GM21619 (cell line): ENCODE data around the gene HTR4.

Source experiments
- ATAC-seq: cut with Tn5 transposase; IDR thresholded peaks from one replicate; pipeline ENCODE4 v1.9.1; 2021; ENCODE audit not compliant: unreplicated experiment

HTR4 gene

GRCh38 chr5:148619484-148619883 lies 34.8 kb downstream of the HTR4 start:
- ATAC-seq = no peak

DNA sequence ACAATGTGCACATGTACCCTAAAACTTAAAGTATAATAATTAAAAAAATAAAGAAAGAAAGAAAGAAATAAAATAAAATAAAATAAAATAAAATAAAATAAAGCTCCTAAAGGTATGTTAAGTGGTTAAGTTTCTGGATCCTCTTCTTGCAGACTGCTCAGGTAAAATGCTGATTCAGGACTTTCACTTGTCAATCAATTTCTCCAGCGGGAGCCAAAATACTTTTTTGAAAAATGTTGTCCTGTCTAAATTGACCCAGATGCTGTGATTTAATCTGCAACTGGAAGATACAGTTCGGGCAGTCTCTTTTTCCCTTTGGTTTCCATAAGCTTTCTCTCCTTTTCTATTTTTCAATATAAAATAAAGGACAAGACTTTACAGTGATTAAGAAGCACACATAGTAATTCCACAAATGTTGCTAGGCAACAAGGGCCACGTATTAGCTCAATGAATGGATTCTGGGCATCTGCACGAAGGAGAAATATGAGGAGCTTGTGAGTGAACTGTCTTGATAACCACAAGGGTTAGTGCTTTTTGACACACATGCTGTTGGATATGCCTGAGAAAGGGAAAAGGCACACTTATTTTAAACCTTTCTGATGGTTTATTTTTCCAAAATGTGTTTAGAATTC lies 38.6 kb downstream of the HTR4 start:
- ATAC-seq = no peak

DNA sequence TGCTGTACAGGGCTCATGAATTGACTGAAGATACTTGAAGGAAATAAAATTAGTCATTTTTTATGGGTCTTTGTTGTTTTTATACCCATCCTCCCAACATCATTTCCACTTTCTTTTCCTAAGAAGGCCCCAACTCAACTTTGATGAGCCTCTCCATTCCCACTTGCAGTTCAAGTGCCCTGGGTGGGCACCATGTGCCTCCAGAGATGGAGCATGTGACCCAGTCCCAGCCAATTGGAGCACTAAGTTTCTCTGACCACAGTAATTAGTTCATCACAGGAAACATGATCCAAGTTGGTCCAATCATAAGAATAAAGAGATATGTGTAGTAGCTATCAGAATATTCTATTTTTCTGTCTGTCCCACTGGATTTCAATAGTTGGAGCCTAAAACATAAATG lies 46.9 kb downstream of the HTR4 start:
- no peak for ATAC-seq

DNA sequence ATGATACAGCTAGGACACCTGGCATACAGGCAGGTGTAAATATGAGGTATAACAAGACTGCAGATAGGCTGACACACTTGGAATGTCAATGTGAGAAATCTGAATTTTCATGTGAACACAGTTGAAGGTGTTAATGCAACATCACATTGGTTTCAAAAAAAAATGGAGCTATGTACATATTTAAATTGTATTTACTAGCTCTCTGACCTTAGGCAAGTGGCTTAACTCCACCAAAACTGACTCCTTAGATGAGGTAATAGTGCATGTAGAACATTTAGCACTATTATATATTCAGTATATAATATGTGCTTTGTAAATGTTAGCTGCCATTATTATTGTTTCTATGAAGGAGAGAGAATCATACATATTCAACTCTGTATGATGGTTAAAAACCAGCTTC lies 48.0 kb downstream of the HTR4 start:
- no peak for ATAC-seq

- no peak for ATAC-seq
Observed at GRCh38 chr5:148599187-148599586, 55.1 kb downstream of the HTR4 start.

GRCh38 chr5:148595697-148596096 lies 58.6 kb downstream of the HTR4 start:
- no peak for ATAC-seq

GRCh38 chr5:148586796-148587195 lies 67.5 kb downstream of the HTR4 start:
- no peak for ATAC-seq

- ATAC-seq = no peak
Observed at GRCh38 chr5:148585988-148586387, 68.3 kb downstream of the HTR4 start.

DNA sequence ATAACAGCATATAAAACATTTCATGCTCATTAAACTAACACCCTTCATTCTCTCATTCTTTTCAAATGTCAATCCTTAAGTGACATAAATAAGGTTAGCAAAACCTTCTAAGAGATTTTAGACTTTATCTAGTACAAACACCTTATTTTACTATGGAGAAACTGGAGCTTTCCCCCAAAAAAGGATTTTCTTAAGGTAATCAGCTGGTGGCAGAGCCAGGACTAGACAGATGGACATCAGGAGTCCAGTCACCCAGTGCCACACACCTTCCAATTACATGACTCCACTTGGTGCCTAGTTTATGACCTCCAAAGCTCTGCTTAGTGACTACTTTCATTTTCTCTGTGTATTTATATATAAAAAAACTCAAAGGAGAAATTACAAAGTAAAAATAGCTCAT lies 70.2 kb downstream of the HTR4 start:
- no peak for ATAC-seq

DNA sequence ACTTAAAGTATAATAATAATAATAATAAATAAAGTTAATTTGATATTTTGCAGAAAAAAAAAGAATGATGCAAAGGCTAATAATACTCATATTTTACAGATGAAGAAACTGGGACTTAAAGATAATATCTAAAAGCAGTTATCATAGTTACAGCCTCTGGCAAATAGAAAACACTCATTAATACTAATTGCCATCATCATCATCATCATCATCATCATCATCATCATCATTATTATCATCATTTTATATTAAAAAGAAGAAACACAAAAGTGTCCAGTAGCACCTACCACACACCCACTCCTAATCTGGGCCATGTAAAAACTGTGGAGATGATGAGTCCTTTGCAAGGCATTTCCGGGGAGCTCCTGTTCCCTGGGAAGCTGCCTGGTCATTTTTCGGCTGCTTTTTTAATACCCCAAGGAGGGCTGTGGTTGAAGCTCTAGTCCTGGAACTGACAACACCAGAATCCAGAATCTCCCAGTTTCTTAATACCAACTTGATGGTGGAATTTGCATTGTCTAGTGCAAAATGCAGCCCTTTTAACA lies 70.8 kb downstream of the HTR4 start:
- ATAC-seq = no peak

DNA sequence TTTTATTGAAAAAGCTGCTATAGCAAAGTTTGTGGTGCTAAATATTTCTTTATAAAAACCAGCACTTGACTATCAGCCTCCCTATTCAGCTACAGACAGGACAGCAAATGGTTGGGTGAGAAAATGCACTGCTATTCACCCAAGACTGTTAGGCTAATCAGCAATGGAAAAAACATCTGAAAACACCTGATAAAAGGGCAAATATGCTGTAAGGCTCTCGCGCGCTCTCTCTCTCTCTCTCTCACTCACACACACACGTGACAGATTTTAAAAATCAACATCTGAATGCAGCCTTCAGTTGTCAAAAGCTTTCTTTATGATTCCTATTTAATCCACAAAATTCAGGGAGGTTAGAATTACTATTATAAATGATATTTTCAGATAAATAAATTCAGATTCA lies 80.2 kb downstream of the HTR4 start:
- ATAC-seq = no peak

DNA sequence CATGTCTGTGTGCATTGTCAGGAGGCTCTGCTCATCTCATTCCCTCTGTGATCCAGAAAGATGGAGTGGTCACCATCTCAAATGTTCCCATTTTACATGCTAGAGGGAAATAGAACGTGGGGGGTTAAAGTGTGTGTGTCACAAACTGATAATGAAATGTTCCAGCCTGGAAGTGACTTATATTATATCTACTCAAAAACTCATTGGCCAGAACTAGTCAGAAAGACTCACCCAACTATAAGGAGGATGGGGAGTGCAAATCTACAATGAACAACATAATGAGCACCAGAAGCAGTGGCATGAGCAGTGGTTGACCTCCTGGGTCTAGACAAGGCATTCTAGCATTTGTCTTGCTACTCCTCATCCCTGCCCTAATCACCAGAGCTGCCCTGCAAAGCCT lies 81.0 kb downstream of the HTR4 start:
- no peak for ATAC-seq

- no peak for ATAC-seq
Observed at GRCh38 chr5:148569948-148570347, 84.4 kb downstream of the HTR4 start.

GRCh38 chr5:148565148-148565547 lies 89.2 kb downstream of the HTR4 start:
- no peak for ATAC-seq

GRCh38 chr5:148563021-148563420 lies 91.3 kb downstream of the HTR4 start:
- no peak for ATAC-seq

- no peak for ATAC-seq
Observed at GRCh38 chr5:148561801-148562311, 92.5 kb downstream of the HTR4 start.

GRCh38 chr5:148559461-148559860 lies 94.9 kb downstream of the HTR4 start:
- no peak for ATAC-seq

DNA sequence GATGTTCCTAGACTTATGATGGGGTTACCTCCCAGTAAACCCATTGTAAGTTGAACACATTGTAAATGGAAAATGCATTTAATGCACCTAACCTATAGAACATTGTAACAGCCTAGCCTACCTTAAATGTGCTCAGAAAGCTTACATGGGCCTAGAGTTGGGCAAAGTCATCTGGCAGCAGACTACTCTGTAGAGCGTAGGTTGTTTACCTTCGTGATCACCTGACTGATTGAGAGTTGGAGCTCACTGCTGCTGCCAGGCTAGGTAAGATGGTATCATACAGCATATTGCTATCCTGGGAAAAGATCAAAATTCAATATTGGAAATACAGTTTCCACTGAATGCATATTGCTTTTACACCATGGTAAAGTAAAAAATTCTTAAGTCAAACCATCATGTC lies 95.4 kb downstream of the HTR4 start:
- no peak for ATAC-seq

- no peak for ATAC-seq
Observed at GRCh38 chr5:148556835-148557234, 97.5 kb downstream of the HTR4 start.

DNA sequence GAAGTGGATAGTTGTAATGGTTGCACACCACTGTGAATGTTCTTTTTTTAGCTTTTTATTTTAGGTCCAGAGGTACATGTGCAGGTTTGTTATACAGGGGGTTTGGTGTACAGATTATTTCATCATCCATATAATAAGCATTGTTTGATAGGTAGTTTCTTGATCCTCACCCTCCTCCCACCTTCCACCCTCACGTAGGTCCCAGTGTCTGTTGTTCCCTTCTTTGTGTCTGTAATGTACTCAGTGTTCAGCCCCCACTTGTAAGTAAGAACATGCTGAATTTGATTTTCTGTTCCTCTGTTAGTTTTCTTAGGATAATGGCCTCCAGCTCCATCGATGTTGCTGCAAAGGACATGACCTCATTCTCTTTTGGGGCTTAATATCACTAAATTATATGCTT lies 99.7 kb downstream of the HTR4 start:
- ATAC-seq = no peak

GRCh38 chr5:148543727-148544126 lies 110.6 kb downstream of the HTR4 start:
- ATAC-seq = no peak

- no peak for ATAC-seq
Observed at GRCh38 chr5:148542812-148543211, 111.5 kb downstream of the HTR4 start.
